GM19025 (cell line): ENCODE data around the gene ZNF267.
A peak's percentile ranks its signal among the peaks of the same experiment; 100 is the strongest.
"Not testable (repeated sequence)": the region's sequence is repeated elsewhere in the genome, so short reads cannot be mapped to it uniquely, and the experiment has no call there.

Experiments
- ATAC-seq: cut with Tn5 transposase; IDR thresholded peaks from one replicate; pipeline ENCODE4 v1.9.1; 2021; ENCODE audit warnings: mild to moderate bottlenecking, low read depth, moderate library complexity; ENCODE audit not compliant: unreplicated experiment

ZNF267 gene

GRCh38 chr16:31873556-31874365 is at the start of gene ZNF267:
Gene ZNF267 (plus strand): TSS chr16:31873807. CDS start chr16:31873967, 160 bp downstream.
- peak; percentile 36 for ATAC-seq

GRCh38 chr16:31833047-31833446 is 40.6 kb upstream of the ZNF267 start:
- no peak for ATAC-seq

GRCh38 chr16:31836396-31836795 is 37.2 kb upstream of the ZNF267 start:
- not testable (repeated sequence) for ATAC-seq

- no peak for ATAC-seq
Observed at GRCh38 chr16:31842864-31843263, 30.7 kb upstream of the ZNF267 start.

GRCh38 chr16:31848572-31848971 is 25.0 kb upstream of the ZNF267 start:
- not testable (repeated sequence) for ATAC-seq

GRCh38 chr16:31853291-31853690 is 20.3 kb upstream of the ZNF267 start:
- ATAC-seq, result no peak

GRCh38 chr16:31860508-31860907 is 13.1 kb upstream of the ZNF267 start:
- ATAC-seq, result no peak

- ATAC-seq, result no peak
Observed at GRCh38 chr16:31861455-31861854, 12.2 kb upstream of the ZNF267 start.

- ATAC-seq, result no peak
Observed at GRCh38 chr16:31862761-31863160, 10.8 kb upstream of the ZNF267 start.

GRCh38 chr16:31868164-31868563 is 5.4 kb upstream of the ZNF267 start:
- ATAC-seq, result no peak

- ATAC-seq, result peak; percentile 39
Observed at GRCh38 chr16:31868691-31869167, 4.9 kb upstream of the ZNF267 start.

GRCh38 chr16:31869511-31870201 is 4.0 kb upstream of the ZNF267 start:
- peak; percentile 28 for ATAC-seq

- ATAC-seq, result no peak
Observed at GRCh38 chr16:31870809-31871208, 2.8 kb upstream of the ZNF267 start.

GRCh38 chr16:31871510-31871909 is 2.1 kb upstream of the ZNF267 start:
- ATAC-seq, result no peak

GRCh38 chr16:31872201-31872600 is 1.4 kb upstream of the ZNF267 start:
- ATAC-seq, result no peak

- peak; percentile 31 for ATAC-seq
Observed at GRCh38 chr16:31874366-31875111, 932 bp downstream of the ZNF267 start.

- ATAC-seq, result no peak
Observed at GRCh38 chr16:31875112-31875803, 1.7 kb downstream of the ZNF267 start.

- ATAC-seq, result no peak
Observed at GRCh38 chr16:31875928-31876547, 2.4 kb downstream of the ZNF267 start.

- peak; percentile 47 for ATAC-seq
Observed at GRCh38 chr16:31876951-31877828, 3.6 kb downstream of the ZNF267 start.
